Measurements from ENCODE around the gene TRAPPC8. TPM values are rescaled to one million over a fixed set of nuclear protein-coding genes. Genes with fewer than 3 reads are reported as not detected.
"Not testable (repeated sequence)": the region's sequence is repeated elsewhere in the genome, so short reads cannot be mapped to it uniquely, and the experiment has no call there.

TRAPPC8 gene
- total RNA-seq, 2 experiments from 2014 or later: 39.6 to 46.1 TPM

DNA sequence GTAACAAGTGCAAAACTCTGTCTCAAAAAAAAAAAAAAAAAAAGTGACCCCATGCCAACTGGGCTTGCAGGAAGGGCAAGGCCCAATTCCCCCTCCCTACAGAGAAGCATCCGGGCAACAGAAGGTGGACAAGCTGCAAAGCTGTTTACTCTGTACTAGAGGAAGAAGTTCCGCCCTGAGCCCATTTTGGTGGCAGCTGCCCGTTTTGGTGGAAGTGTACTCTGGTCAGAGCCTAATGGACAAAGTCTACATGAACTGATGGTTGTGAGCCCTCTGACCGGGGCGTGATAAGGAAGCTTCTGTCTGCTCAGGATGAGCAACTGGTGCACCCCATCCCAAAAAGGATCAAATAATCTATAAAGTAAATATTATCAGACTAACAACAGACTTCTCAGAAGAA is 65.0 kb downstream of the TRAPPC8 start:
- DNase-seq: no peak
- H3K27me3 Mint-ChIP-seq: no peaks in the 10 kb centered on the region
- H3K4me3 Mint-ChIP-seq: no peak overlapping the region
- H3K4me1 Mint-ChIP-seq: peaks cover 4% of the 10 kb centered on the region
- peaks cover 9% of the 10 kb centered on the region for H3K9me3 Mint-ChIP-seq
- peaks cover 56% of the 10 kb centered on the region for H3K36me3 Mint-ChIP-seq
- no peak for ATAC-seq (ENCODE audit: low read depth)
- H3K27ac Mint-ChIP-seq: no peak overlapping the region
- POLR2A ChIA-PET: no interaction called here

GRCh38 chr18:31876707-31877106 is 66.2 kb downstream of the TRAPPC8 start:
- POLR2A ChIA-PET: no interaction called here
- no peak overlapping the region for H3K4me3 Mint-ChIP-seq
- H3K4me1 Mint-ChIP-seq: peaks cover 4% of the 10 kb centered on the region
- ATAC-seq (ENCODE audit: low read depth) (no peak), DNase-seq (no peak)
- H3K27ac Mint-ChIP-seq: no peak overlapping the region
- H3K36me3 Mint-ChIP-seq: peaks cover 52% of the 10 kb centered on the region
- H3K27me3 Mint-ChIP-seq: no peaks in the 10 kb centered on the region
- peaks cover 6% of the 10 kb centered on the region for H3K9me3 Mint-ChIP-seq

DNA sequence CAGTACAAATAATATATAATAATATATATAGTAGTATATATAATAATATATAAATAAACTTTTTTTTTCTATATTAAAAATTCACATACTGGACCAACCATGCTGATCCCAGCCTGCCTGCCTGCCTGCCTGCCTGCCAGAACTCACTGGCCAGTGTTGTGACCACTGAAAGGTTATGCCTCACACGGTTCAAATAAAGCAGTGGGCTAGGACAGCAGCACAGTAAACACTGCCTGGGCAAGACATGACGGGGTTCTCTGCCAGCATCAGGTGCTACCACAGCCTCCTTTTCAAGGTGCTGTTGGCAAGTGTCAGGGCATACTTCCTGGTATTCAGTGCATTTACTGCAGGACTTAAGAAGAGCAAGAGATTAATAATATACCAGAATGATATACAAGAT is 67.6 kb downstream of the TRAPPC8 start:
- H3K27ac Mint-ChIP-seq: no peak overlapping the region
- peaks cover 3% of the 10 kb centered on the region for H3K4me1 Mint-ChIP-seq
- peaks cover 41% of the 10 kb centered on the region for H3K36me3 Mint-ChIP-seq
- DNase-seq: no peak
- H3K27me3 Mint-ChIP-seq: no peaks in the 10 kb centered on the region
- POLR2A ChIA-PET: no interaction called here
- H3K9me3 Mint-ChIP-seq: peaks cover 4% of the 10 kb centered on the region
- H3K4me3 Mint-ChIP-seq: no peak overlapping the region
- ATAC-seq (ENCODE audit: low read depth): no peak

- no peaks in the 10 kb centered on the region for H3K9me3 Mint-ChIP-seq
- no peaks in the 10 kb centered on the region for H3K27me3 Mint-ChIP-seq
- no peak for ATAC-seq (ENCODE audit: low read depth)
- no peaks in the 10 kb centered on the region for H3K4me1 Mint-ChIP-seq
- no peak overlapping the region for H3K4me3 Mint-ChIP-seq
- H3K36me3 Mint-ChIP-seq: peaks cover 9% of the 10 kb centered on the region
- POLR2A ChIA-PET: no interaction called here
- DNase-seq: no peak
- H3K27ac Mint-ChIP-seq: no peak overlapping the region
Observed at GRCh38 chr18:31863103-31863502, 79.8 kb downstream of the TRAPPC8 start.

GRCh38 chr18:31860488-31860887 is 82.4 kb downstream of the TRAPPC8 start:
- no peak for DNase-seq
- ATAC-seq (ENCODE audit: low read depth): no peak
- peaks cover 11% of the 10 kb centered on the region for H3K36me3 Mint-ChIP-seq
- H3K4me1 Mint-ChIP-seq: peaks cover 2% of the 10 kb centered on the region
- POLR2A ChIA-PET: no interaction called here
- no peak overlapping the region for H3K4me3 Mint-ChIP-seq
- no peak overlapping the region for H3K27ac Mint-ChIP-seq
- no peaks in the 10 kb centered on the region for H3K27me3 Mint-ChIP-seq
- no peaks in the 10 kb centered on the region for H3K9me3 Mint-ChIP-seq

DNA sequence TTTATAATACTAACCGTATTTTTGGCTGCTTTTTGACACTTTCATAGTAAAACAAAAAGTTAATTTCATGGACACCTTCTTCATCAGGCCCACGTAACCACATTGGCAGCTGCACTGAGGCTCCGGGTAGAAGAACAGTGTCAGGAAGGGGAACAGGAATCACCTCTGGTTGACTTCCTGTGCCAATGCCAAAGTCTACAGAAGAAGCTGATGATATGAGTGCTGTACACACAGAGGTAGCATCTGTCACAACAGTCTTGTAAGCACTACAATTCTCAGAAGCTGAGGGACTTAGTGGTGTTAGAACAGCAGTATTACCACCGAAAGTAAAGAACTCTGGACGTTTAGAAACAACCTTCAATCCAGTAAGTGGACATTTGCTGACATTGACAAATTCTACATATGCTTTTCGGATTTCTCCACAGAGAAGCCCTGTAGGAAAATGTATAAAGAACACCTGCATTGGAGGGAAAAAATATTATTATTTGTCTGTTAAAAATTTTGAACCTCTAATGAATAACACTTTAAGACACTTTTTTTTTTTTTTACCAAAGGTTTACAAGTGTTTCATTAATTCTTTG is 85.3 kb downstream of the TRAPPC8 start:
- no peak overlapping the region for H3K27ac Mint-ChIP-seq
- no peaks in the 10 kb centered on the region for H3K9me3 Mint-ChIP-seq
- POLR2A ChIA-PET: no interaction called here
- H3K27me3 Mint-ChIP-seq: no peaks in the 10 kb centered on the region
- peaks cover 2% of the 10 kb centered on the region for H3K4me1 Mint-ChIP-seq
- no peak for ATAC-seq (ENCODE audit: low read depth)
- peaks cover 15% of the 10 kb centered on the region for H3K36me3 Mint-ChIP-seq
- DNase-seq: no peak
- no peak overlapping the region for H3K4me3 Mint-ChIP-seq

DNA sequence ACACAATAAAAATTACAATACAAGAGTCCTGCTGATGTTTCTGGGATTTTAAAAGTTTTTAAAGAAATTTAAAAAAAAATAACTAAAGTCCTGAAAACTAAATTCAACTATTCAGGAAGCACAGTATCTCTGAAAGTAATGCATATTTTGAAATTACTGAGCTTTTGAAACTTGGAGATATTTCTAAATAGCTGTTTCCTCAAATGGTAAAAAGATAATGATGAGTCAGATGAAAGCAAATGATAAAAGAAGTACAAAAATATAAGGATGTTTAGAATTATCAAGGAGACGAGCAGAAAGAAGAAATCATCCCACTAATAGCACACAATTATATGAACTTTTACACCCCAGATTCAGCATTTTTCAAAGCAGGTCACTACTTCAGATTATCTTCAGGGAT is 92.1 kb downstream of the TRAPPC8 start:
- H3K27me3 Mint-ChIP-seq: no peaks in the 10 kb centered on the region
- DNase-seq (no peak), ATAC-seq (ENCODE audit: low read depth) (no peak)
- H3K4me3 Mint-ChIP-seq: no peak overlapping the region
- H3K4me1 Mint-ChIP-seq: no peaks in the 10 kb centered on the region
- POLR2A ChIA-PET: no interaction called here
- no peak overlapping the region for H3K27ac Mint-ChIP-seq
- no peaks in the 10 kb centered on the region for H3K9me3 Mint-ChIP-seq
- H3K36me3 Mint-ChIP-seq: peaks cover 16% of the 10 kb centered on the region

DNA sequence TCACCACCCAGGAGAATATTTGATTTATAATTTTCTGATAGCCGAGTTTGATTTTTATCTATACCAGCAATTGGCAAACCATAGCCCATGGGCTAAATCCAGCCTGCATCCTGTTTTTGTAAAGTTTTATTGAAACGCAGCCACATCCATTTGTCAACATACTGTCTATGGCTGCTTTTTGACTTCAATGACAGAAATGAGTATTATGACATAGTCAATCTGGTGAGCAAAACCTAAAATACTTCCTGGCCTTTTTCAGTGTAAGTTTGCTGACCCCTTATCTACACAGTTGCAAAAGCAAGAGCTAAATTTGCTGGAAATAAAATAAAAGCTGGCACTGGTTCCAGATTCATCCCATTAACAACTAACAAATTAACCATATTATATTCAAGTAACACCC is 102.4 kb downstream of the TRAPPC8 start:
- Mint-ChIP-seq H3K4me1 (no peaks in the 10 kb centered on the region), H3K27me3 (no peaks in the 10 kb centered on the region), H3K27ac (no peak overlapping the region), H3K9me3 (no peaks in the 10 kb centered on the region), H3K4me3 (no peak overlapping the region), H3K36me3 (peaks cover 26% of the 10 kb centered on the region)
- DNase-seq (no peak), ATAC-seq (ENCODE audit: low read depth) (no peak)
- POLR2A ChIA-PET: no interaction called here

DNA sequence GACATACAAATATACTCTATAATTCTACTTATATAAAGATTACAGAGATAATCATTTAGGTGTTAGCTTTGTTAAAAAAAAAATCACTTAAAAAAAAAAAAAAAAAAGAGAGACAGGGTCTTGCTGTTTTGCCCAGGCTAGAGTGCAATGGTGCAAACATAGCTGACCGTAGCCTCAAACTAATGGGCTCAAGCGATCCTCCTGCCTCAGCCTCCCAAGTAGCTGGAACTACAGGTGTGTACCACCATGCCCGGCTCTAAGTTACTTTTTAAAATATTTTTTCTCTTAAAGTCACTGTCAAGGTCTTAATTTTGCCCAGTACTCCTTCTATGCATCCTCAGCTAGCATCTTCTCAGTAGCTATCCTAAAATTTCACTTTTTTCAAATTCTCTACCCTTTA is 105.0 kb downstream of the TRAPPC8 start:
- no peaks in the 10 kb centered on the region for H3K27me3 Mint-ChIP-seq
- POLR2A ChIA-PET: no interaction called here
- ATAC-seq (ENCODE audit: low read depth): no peak
- DNase-seq: no peak
- peaks cover 2% of the 10 kb centered on the region for H3K4me1 Mint-ChIP-seq
- peaks cover 23% of the 10 kb centered on the region for H3K36me3 Mint-ChIP-seq
- no peak overlapping the region for H3K27ac Mint-ChIP-seq
- no peak overlapping the region for H3K4me3 Mint-ChIP-seq
- no peaks in the 10 kb centered on the region for H3K9me3 Mint-ChIP-seq

DNA sequence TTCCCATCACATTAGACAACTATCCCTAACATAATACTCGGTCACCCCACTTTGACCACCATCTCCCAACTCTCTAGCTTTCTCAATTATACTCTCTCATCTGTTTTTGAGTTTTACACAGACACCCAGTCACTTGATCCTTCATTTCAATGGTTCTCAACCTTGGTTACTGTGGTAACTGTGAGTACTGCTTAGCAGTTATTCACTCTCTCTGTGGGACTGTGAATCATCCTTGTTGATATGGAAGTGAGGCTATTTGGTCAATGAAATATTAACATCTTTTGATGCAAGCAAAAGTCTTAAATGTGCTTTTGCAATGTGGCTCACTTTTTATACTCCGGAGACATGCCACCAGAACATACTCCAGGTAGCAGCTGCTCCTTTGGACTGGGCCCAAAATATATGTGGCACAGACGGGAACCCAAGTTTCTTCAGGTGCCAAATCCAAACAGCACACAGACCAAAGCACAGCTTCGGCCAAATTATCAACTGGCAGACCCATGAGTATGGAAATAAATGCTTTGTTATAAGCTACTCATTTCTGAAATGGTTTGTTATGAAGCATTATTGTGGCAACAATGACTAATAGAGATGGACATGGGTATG is 107.3 kb downstream of the TRAPPC8 start:
- POLR2A ChIA-PET: no interaction called here
- no peak for ATAC-seq (ENCODE audit: low read depth)
- Mint-ChIP-seq H3K4me3 (no peak overlapping the region), H3K27ac (no peak overlapping the region), H3K9me3 (no peaks in the 10 kb centered on the region), H3K36me3 (peaks cover 24% of the 10 kb centered on the region), H3K4me1 (peaks cover 2% of the 10 kb centered on the region), H3K27me3 (no peaks in the 10 kb centered on the region)
- DNase-seq: no peak

DNA sequence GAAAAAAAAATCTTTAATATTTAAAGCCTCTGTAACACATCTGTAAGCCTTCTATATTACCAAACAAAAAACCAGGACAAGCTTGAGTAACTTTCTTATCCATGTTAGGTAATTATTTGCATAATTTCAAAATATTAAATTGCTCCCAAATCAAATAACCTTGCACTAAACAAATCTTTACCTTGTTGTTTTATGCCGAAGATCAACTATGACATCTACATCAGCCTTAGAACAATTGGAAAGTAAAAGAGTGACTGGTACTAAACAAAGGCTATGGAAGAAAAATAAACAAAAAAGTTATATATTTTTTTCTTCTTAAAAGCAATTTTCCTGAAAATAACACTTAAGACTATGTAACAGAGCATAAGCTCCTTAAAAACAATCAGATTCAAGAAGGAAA is 111.0 kb downstream of the TRAPPC8 start:
- peaks cover 2% of the 10 kb centered on the region for H3K4me1 Mint-ChIP-seq
- POLR2A ChIA-PET: no interaction called here
- peaks cover 31% of the 10 kb centered on the region for H3K36me3 Mint-ChIP-seq

DNA sequence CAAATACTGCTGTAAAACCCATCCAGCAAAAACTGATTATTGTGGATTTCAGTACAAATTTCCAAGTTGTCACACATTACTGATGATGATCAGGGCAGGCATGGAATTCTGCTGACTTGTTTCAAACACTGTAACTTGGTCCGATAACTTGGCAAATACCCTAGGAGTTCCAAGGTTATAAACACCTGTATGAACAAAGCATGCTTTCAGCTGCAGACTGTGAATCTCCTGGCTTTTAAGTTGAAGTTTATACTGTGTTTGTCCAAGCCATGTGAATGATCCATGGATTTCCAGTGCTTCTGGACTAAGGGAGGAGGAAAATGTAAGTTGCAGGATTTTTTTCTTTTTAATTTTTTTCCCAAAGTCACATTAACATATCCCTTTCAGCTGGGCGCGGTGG is 112.2 kb downstream of the TRAPPC8 start:
- Mint-ChIP-seq H3K36me3 (peaks cover 32% of the 10 kb centered on the region), H3K4me1 (peaks cover 2% of the 10 kb centered on the region), H3K27me3 (no peaks in the 10 kb centered on the region), H3K27ac (no peak overlapping the region), H3K9me3 (no peaks in the 10 kb centered on the region), H3K4me3 (no peak overlapping the region)
- POLR2A ChIA-PET: no interaction called here
- no peak for DNase-seq
- ATAC-seq (ENCODE audit: low read depth): no peak

More for the DNA sequence above, 111.0 kb downstream of the TRAPPC8 start:
- no peak overlapping the region for H3K4me3 Mint-ChIP-seq
- ATAC-seq (ENCODE audit: low read depth) (no peak), DNase-seq (no peak)
- no peaks in the 10 kb centered on the region for H3K27me3 Mint-ChIP-seq
- no peaks in the 10 kb centered on the region for H3K9me3 Mint-ChIP-seq
- no peak overlapping the region for H3K27ac Mint-ChIP-seq

GRCh38 chr18:31828613-31829012 is 114.3 kb downstream of the TRAPPC8 start:
- ATAC-seq (ENCODE audit: low read depth) (no peak), DNase-seq (no peak)
- no peaks in the 10 kb centered on the region for H3K27me3 Mint-ChIP-seq

DNA sequence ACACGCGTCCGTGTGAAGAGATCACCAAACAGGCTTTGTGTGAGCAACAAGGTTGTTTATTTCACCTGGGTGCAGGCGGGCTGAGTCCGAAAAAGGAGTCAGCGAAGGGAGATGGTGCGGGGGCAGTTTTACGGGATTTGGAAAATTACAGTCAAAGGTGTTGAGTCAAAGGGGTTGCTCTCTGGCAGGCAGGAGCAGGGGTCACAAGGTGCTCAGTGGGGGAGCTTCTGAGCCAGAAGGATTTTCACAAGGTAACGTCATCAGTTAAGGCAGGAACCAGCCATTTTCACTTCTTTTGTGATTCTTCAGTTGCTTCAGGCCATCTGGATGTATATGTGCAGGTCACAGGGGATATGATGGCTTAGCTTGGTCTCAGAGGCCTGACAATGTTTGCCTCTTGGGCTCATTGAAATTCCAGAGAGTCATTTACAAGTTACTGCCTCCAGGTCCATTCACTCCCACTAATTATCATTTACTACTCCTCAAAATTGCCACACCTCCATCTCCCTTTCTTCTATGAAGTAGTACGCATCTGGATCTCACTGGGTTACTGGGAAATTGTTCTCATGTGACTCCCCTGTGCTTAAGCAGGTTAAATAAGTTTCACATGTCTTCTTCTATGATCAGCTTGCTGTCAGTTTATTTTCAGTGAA is 116.1 kb downstream of the TRAPPC8 start:
- H3K4me1 Mint-ChIP-seq; H3K27ac Mint-ChIP-seq; H3K9me3 Mint-ChIP-seq; POLR2A ChIA-PET; H3K27me3 Mint-ChIP-seq; DNase-seq; H3K4me3 Mint-ChIP-seq; ATAC-seq (ENCODE audit: low read depth): not testable (repeated sequence)
- H3K36me3 Mint-ChIP-seq: peaks cover 23% of the 10 kb centered on the region

More at GRCh38 chr18:31828613-31829012, 114.3 kb downstream of the TRAPPC8 start:
- Mint-ChIP-seq H3K36me3 (peaks cover 23% of the 10 kb centered on the region), H3K9me3 (no peaks in the 10 kb centered on the region), H3K4me1 (no peaks in the 10 kb centered on the region), H3K4me3 (no peak overlapping the region), H3K27ac (no peak overlapping the region)
- POLR2A ChIA-PET: no interaction called here
